22Rv1 (cell line): ENCODE results near the gene CYP1B1.

Experiments
- ZFX ChIP-seq: fragments of 450-650 bp; IDR thresholded peaks from 2 replicates; pipeline ENCODE4 v1.6.1; 2017; ENCODE audit warnings: antibody characterized with exemption, borderline replicate concordance
- TF ChIP-seq, protein P1 (sequence below): fragments of 450-650 bp; IDR thresholded peaks from 2 replicates; pipeline ENCODE4 v1.5.1; 2017; ENCODE audit warnings: mild to moderate bottlenecking

GRCh38 chr2:38060236-38061018 lies 15.5 kb downstream of the CYP1B1 start:
- TF ChIP-seq, protein P1, sequence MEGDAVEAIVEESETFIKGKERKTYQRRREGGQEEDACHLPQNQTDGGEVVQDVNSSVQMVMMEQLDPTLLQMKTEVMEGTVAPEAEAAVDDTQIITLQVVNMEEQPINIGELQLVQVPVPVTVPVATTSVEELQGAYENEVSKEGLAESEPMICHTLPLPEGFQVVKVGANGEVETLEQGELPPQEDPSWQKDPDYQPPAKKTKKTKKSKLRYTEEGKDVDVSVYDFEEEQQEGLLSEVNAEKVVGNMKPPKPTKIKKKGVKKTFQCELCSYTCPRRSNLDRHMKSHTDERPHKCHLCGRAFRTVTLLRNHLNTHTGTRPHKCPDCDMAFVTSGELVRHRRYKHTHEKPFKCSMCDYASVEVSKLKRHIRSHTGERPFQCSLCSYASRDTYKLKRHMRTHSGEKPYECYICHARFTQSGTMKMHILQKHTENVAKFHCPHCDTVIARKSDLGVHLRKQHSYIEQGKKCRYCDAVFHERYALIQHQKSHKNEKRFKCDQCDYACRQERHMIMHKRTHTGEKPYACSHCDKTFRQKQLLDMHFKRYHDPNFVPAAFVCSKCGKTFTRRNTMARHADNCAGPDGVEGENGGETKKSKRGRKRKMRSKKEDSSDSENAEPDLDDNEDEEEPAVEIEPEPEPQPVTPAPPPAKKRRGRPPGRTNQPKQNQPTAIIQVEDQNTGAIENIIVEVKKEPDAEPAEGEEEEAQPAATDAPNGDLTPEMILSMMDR: no peak
- no peak for TF ChIP-seq ZFX
